Activated CD8-positive, alpha-beta memory T cell treated with anti-CD3 and anti-CD28 coated beads for 1 hour (primary cell): ENCODE measurements around the gene PDCD1LG2.

Experiments
- DNase-seq, 2 donors: peaks; one replicate each; pipeline ENCODE4 v3.0.0-alpha.2; 2020; ENCODE audit warnings: low read depth in 1 of 2; ENCODE audit errors: extremely low read depth in 1 of 2

PDCD1LG2 gene

DNA sequence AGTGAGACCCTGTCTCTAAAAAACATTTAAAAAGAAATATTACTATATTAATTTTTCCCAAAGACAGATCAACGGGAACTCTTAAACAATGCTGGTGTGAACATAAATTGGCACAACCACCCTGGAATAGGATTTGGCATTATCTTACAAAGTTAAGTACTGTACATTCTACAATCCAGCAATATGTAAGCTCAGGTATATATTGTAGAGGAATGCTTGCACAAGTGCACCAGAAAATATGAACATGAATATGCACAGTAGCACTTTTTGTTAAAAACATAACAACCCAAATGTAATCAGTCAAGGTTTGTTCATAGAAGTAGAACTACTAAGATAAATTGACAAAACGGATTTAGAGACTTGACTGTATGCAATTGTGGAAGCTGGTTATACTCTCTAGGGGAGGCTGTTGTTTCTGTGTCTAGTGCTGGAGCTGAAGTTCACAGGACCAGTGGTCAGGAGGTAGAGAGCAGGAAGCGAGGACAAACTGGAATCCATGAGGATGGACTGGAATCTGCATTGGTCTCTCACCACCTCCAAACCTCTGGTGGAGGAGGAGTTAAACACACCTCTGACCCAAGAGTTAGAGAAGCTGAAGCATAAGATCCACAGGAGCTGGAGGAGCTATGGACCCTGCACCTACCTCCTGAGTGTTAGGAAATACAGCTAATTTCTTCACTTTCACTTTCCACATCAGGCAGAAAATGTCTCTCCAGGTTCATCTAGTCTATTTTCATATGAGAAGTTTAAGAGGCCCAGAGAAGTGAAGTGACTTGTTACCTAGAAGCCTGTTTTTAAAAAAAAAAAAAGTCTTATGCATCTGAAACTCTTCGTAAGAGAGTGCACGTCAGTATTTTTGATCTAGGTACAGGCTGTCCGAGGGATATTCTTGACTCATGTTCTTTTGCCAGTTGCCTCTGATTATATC is 98.2 kb downstream of the PDCD1LG2 start:
- DNase-seq: no peak

DNA sequence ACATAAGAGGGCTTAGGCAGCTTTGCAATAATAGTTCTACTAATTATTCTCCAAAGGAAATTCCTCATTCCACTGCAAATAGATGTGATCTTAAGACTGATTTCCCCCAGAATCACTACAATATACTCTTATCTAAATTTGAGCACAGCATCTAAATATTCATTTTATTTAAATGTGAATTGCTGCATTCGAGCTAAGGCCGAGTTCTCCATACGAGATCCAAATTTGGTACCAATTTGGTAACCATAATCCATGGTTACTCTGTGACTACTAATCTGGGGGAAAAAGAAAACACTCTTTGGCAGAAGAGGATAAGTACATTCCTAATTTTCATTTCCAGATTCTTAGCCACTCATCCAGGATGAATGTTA is 98.9 kb downstream of the PDCD1LG2 start:
- no peak for DNase-seq

DNA sequence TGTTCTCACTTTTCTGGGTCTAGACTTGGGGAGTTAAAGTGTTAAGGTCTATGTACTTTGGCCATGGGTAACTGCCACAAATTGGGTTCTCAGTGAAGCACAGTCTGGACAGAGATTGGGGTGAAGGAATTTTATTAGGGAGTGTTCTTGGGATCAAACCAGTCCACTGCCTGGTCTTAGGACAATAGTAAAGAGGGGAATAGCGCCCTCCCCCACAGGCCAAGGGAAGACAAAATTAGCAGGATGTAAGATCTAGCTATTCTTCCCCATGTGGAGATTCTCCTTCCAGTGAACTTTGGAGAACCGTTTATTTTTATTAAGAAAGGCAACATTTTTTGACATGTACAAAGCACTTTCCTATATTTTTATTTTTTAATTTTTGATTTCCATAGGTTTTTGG is 100.2 kb downstream of the PDCD1LG2 start:
- no peak for DNase-seq

DNA sequence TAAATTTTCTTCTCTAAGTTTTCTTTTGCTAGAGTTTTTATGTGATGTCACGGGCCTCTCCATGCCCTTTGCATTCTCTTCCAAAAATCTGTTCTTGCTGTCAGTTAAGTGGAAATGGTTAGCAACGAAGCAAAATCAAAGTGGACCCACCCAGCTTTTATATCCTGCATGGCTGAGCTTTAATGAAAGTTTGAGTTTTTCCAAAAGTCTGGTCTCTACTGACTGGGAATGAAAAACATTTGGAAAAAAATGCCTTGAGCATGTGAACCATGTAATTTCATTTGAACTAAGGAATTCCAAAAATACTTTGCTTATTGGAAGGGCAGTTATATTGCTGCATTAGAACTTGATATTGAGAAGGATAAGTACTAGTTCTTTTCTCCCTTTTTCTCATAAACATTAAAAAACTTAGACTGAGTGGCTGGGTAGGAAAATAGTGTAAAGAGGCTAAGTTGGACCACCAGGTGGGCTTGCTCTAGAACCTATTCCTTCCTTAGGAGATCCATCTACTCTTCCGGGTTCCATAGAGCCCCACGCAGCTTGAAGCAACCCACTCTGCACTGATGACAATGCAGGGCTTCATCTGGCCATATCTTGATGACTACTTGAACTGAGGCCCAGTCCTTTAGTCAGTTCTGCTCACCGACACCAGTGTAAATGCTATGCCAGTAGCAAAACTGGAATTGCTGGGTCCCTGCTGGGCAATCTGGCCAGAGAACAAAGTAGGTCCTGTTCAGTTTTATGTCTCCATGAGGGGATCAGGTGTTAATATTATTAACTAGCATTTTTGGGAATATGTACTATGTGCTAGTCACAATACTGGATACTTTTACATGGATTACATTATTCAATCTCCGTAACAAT is 101.2 kb downstream of the PDCD1LG2 start:
- no peak for DNase-seq

DNA sequence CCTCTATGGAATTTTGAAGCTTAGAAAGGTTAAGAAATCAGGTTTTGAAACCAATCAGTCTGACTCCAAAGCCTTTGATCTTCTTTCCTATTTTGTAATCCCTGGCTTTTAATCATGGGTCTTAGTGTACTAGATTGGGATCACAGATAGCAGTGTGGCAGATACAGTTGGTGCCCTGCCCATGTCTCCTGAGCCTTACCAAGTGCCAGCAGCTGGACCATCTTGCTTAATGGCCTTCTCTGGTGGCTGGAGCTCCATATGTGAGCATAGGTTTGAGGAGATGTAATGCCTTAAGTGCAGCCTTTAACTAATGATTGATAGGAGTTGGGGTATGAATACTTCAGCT is 101.8 kb downstream of the PDCD1LG2 start:
- DNase-seq: no peak

DNA sequence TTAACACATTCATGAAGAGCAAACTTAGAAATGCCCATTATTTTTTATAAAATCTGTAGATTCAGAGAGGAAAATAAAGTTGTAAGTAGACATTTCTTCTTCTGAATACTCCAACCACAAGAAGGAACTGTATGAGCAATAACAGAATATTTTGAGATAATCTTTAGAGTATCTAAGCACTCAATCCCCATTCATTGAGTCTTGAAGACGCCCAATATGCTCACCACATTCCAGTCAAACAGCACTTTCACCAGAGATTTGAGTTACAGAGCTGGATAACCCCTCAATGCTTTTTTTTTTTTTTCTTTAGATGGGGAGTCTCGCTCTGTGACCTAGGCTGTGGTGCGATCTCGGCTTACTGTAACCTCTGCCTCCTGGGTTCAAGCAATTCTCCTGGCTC is 103.9 kb downstream of the PDCD1LG2 start:
- DNase-seq: no peak

DNA sequence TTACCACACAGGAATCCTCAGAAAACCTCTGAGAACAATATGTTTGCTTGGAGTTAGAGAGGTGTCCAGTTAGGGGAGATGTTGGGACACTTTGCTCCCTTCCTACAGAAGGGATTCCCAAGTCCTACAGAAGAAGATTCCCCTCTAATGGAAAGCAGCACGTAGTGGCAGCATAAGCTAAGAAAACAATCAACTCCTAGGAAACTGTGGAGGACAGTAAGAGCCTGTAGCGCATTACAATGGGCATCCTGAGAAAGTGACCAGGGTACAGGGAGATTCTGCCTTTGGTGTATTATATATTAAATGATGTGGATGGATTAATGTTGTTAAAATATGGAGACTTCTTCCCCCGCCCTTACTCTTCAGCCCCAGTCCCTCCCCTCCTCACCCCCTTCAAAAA is 104.7 kb downstream of the PDCD1LG2 start:
- DNase-seq: no peak

DNA sequence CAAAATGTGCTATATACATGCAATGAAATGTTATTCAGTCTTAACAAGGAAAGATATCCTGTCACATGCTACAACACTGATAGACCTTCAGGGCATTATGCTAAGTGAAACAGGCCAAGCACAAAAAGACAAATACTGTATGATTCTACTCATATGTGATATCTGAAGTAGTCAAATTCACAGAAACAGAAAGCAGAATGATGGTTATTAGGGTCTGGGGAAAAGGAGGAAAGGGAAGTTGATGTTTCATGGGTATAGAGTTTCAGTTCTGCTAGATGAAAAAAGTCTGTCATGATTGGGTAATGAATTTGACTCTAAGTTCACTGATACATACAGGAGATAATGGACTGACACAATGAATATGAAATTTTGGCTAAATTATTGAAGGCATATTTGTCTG is 107.4 kb downstream of the PDCD1LG2 start:
- DNase-seq: no peak

DNA sequence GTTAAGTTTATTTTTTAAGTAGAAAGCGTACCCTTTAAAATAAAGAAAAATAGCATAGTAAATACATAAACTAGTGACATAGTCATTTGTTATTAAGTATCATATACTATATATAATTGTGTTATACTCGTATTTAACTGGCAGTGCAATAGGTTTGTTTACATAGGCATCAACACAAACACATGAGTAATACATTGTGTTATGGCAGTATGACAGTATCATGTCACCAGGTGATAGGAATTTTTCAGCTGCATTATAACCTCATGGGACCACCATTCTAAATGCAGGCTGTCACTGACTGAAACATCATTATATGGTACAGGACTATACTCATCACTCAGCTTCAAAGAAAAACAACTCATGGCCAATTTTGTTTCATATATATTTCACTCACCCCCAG is 110.2 kb downstream of the PDCD1LG2 start:
- DNase-seq: no peak
